ENCODE data around the gene TERT. TPM values are rescaled to one million over a fixed set of nuclear protein-coding genes. Genes with fewer than 3 reads are reported as not detected.

The TERT gene
- total RNA-seq, 2 experiments from 2014 or later = 156 to 198 TPM

DNA sequence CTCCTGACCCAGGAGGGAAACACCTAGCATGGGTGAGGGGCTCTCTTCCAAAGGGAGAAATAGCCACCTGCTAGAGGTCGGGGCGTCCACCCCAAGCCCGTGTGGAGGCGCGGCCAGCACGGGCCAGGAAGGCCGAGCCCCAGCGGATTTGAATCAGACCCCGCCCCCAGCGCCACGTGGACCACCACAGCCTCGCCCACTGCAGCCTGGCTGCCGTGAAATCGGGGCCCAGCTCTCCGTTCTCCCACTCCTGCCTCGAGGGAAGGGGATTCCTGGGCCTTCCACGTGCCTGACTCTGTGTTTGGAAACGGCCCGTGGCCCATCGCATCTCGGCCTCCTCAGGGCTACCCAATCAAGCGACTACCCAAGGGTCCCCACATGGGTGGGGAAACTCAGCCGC, 38.1 kb downstream of the TERT start:
- TF ChIP-seq EZH2phosphoT487 (IDR thresholded peaks at IDR 0.05; ENCODE audit: borderline replicate concordance, low read depth, low read length) = no peak
- Histone ChIP-seq H3K4me1 (ENCODE audit: insufficient read depth, low read length, poor library complexity, severe bottlenecking) (peaks cover 10% of the 10 kb centered on the region), H4K20me1 (ENCODE audit: insufficient read depth, low read length) (no peaks in the 10 kb centered on the region), H2AFZ (ENCODE audit: low read length) (no peak overlapping the region), H3K36me3 (ENCODE audit: insufficient read depth, low read length) (peaks cover 92% of the 10 kb centered on the region), H3K9me2 (ENCODE audit: insufficient read depth, low read length) (no peaks in the 10 kb centered on the region), H3K9me3 (ENCODE audit: low read length) (no peaks in the 10 kb centered on the region), H3K4me2 (ENCODE audit: low read length) (no peak overlapping the region), H3K27ac (ENCODE audit: low read depth, low read length, poor library complexity, severe bottlenecking) (no peak overlapping the region), H3K4me3 (ENCODE audit: low read depth, low read length, poor library complexity, severe bottlenecking) (no peak overlapping the region), H3K79me2 (ENCODE audit: insufficient read depth, low read depth, low read length) (no peaks in the 10 kb centered on the region)
- CTCF ChIA-PET (ENCODE audit: unreplicated experiment) = no interaction called here
- DNase-seq (ENCODE audit: low spot score) = no peak
- no TSS peak for BruUV-seq (replicated peaks)
- intact Hi-C loops (cut with micrococcal nuclease; ENCODE audit: unreplicated experiment) = no loop called here
- POLR2A ChIA-PET = no interaction called here

DNA sequence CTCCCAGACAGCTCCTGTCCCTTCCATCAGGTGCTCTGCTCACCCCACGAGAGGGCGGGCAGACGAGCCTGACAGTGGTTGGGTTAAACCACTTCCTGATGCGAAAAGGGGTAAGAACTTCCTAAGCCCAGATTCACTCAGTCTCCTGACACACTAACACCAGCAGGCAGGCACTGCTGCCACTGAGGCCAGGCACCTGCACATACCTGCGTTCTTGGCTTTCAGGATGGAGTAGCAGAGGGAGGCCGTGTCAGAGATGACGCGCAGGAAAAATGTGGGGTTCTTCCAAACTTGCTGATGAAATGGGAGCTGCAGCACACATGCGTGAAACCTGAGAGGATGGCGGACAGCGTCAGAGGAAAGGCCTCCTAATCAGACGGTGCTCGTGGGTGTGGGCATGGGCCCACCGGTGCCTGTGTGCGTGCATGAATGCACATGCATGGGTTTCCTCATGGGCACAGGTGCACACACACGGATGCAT, 39.7 kb downstream of the TERT start:
- no peak for TF ChIP-seq EZH2phosphoT487 (IDR thresholded peaks at IDR 0.05; ENCODE audit: borderline replicate concordance, low read depth, low read length)
- TF ChIP-seq, protein P1, sequence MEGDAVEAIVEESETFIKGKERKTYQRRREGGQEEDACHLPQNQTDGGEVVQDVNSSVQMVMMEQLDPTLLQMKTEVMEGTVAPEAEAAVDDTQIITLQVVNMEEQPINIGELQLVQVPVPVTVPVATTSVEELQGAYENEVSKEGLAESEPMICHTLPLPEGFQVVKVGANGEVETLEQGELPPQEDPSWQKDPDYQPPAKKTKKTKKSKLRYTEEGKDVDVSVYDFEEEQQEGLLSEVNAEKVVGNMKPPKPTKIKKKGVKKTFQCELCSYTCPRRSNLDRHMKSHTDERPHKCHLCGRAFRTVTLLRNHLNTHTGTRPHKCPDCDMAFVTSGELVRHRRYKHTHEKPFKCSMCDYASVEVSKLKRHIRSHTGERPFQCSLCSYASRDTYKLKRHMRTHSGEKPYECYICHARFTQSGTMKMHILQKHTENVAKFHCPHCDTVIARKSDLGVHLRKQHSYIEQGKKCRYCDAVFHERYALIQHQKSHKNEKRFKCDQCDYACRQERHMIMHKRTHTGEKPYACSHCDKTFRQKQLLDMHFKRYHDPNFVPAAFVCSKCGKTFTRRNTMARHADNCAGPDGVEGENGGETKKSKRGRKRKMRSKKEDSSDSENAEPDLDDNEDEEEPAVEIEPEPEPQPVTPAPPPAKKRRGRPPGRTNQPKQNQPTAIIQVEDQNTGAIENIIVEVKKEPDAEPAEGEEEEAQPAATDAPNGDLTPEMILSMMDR (conservative IDR thresholded peaks at IDR 0.05; ENCODE audit: low read length) = no peak
- Histone ChIP-seq H3K9me2 (ENCODE audit: insufficient read depth, low read length) (no peaks in the 10 kb centered on the region), H3K4me1 (ENCODE audit: insufficient read depth, low read length, poor library complexity, severe bottlenecking) (peaks cover 21% of the 10 kb centered on the region), H3K79me2 (ENCODE audit: insufficient read depth, low read depth, low read length) (no peaks in the 10 kb centered on the region), H3K4me2 (ENCODE audit: low read length) (no peak overlapping the region), H3K4me3 (ENCODE audit: low read depth, low read length, poor library complexity, severe bottlenecking) (no peak overlapping the region), H4K20me1 (ENCODE audit: insufficient read depth, low read length) (no peaks in the 10 kb centered on the region), H2AFZ (ENCODE audit: low read length) (no peak overlapping the region), H3K36me3 (ENCODE audit: insufficient read depth, low read length) (peaks cover 90% of the 10 kb centered on the region), H3K27ac (ENCODE audit: low read depth, low read length, poor library complexity, severe bottlenecking) (peak overlapping the region; percentile 25), H3K9me3 (ENCODE audit: low read length) (no peaks in the 10 kb centered on the region)
- intact Hi-C loops (cut with micrococcal nuclease; ENCODE audit: unreplicated experiment) = no loop called here
- DNase-seq (ENCODE audit: low spot score) = peak; percentile 51
- BruUV-seq (replicated peaks) = no TSS peak
- ChIA-PET POLR2A (no interaction called here), CTCF (ENCODE audit: unreplicated experiment) (no interaction called here)

DNA sequence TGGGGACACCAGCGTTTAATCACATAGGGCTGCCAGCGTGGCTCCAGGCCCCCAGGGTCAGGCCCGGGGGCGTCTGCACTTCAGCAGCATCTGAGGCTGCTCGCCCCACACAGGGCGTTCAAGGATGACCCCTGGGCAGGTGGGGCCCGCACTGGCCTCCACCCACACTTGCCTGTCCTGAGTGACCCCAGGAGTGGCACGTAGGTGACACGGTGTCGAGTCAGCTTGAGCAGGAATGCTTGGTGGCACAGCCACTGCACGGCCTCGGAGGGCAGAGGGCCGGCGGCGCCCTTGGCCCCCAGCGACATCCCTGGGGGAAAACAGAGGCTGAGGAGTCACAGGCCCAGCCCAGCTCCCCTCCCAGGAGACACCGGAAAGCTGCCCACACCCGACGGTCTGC, 40.7 kb downstream of the TERT start:
- no peak for TF ChIP-seq EZH2phosphoT487 (IDR thresholded peaks at IDR 0.05; ENCODE audit: borderline replicate concordance, low read depth, low read length)
- TF ChIP-seq, protein P1 (conservative IDR thresholded peaks at IDR 0.05; ENCODE audit: low read length) = no peak
- Histone ChIP-seq H2AFZ (ENCODE audit: low read length) (no peak overlapping the region), H3K4me1 (ENCODE audit: insufficient read depth, low read length, poor library complexity, severe bottlenecking) (peaks cover 23% of the 10 kb centered on the region), H3K79me2 (ENCODE audit: insufficient read depth, low read depth, low read length) (no peaks in the 10 kb centered on the region), H3K4me3 (ENCODE audit: low read depth, low read length, poor library complexity, severe bottlenecking) (no peak overlapping the region), H4K20me1 (ENCODE audit: insufficient read depth, low read length) (no peaks in the 10 kb centered on the region), H3K9me3 (ENCODE audit: low read length) (no peaks in the 10 kb centered on the region), H3K9me2 (ENCODE audit: insufficient read depth, low read length) (no peaks in the 10 kb centered on the region), H3K36me3 (ENCODE audit: insufficient read depth, low read length) (peaks cover 90% of the 10 kb centered on the region), H3K4me2 (ENCODE audit: low read length) (no peak overlapping the region), H3K27ac (ENCODE audit: low read depth, low read length, poor library complexity, severe bottlenecking) (no peak overlapping the region)
- CTCF ChIA-PET (ENCODE audit: unreplicated experiment) = no interaction called here
- POLR2A ChIA-PET = no interaction called here
- no TSS peak for BruUV-seq (replicated peaks)
- no peak for DNase-seq (ENCODE audit: low spot score)
- intact Hi-C loops (cut with micrococcal nuclease; ENCODE audit: unreplicated experiment) = no loop called here
